Stimulated activated memory B cell treated with anti-CD40 and anti-IgM and Interleukin-4, amounts not matched to agents 10 μg/mL and 1 μg/mL and 100 μg/mL, for 72 hours (primary cell): Measurements from ENCODE around the gene MGAT5B.

Experiments
- ATAC-seq: fragments of 150-1000 bp; cut with Tn5 transposase; 2 replicates; pipeline ENCODE4 v1.10.0; 2021
- H3K27ac Mint-ChIP-seq: one replicate; pipeline ENCODE4 v1.8.0; 2022; ENCODE audit warnings: mild to moderate bottlenecking, mixed read lengths
- H3K27me3 Mint-ChIP-seq: one replicate; pipeline ENCODE4 v1.8.0; 2022; ENCODE audit warnings: mixed read lengths
- H3K36me3 Mint-ChIP-seq: one replicate; pipeline ENCODE4 v1.8.0; 2022; ENCODE audit warnings: mixed read lengths
- H3K4me1 Mint-ChIP-seq: one replicate; pipeline ENCODE4 v1.8.0; 2022; ENCODE audit warnings: mixed read lengths
- H3K4me3 Mint-ChIP-seq: one replicate; pipeline ENCODE4 v1.8.0; 2022; ENCODE audit warnings: mild to moderate bottlenecking, moderate library complexity, mixed read lengths
- H3K9me3 Mint-ChIP-seq: one replicate; pipeline ENCODE4 v1.8.0; 2022; ENCODE audit warnings: mixed read lengths

The MGAT5B gene

GRCh38 chr17:76932402-76933333 lies 64.5 kb downstream of the MGAT5B start:
- ATAC-seq, result peak; percentile 10
- no peaks in the 10 kb centered on the region for H3K4me1 Mint-ChIP-seq
- peaks cover 4% of the 10 kb centered on the region for H3K9me3 Mint-ChIP-seq
- no peak overlapping the region for H3K4me3 Mint-ChIP-seq
- H3K27me3 Mint-ChIP-seq, result peaks cover 71% of the 10 kb centered on the region
- H3K36me3 Mint-ChIP-seq, result no peaks in the 10 kb centered on the region
- no peak overlapping the region for H3K27ac Mint-ChIP-seq

DNA sequence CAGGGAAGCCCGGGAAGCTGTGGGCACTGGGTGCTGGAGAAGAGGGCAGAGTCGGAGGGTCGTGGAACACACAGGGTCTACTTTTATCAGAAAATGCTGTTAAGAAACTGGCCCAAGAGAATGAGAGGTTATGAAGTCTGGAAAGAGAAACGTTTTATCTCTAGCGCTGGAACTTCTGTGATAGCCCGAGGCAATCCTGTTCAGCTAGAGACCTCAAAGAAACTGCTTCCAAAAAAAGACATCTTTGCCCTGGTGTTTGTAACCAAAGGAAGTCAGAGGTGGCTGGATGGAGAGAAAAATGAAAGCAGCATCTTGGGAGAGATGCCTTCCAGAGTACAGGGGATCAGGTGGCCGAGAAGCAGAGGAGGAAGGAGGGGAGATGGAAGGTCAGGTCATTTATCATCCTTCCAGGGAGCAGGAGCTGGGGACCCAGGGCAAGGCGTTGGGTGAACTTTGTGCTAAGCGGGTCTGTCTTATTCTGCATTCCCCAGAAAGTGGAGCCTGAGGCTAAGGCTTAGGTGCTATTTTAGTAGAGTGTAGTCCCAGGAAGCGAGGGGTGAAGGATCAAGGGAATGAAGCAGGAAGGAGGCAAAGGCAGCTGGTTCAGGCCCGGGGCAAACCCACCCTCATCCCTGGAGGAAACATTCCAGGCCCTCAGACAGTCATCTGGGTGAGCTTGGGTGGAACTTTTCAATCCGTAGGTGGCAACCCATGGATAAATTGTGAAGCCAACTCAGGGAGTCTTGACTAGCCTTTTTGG lies 66.5 kb downstream of the MGAT5B start:
- peaks cover 59% of the 10 kb centered on the region for H3K27me3 Mint-ChIP-seq
- H3K4me3 Mint-ChIP-seq, result no peak overlapping the region
- H3K9me3 Mint-ChIP-seq, result peaks cover 4% of the 10 kb centered on the region
- ATAC-seq, result no peak
- no peaks in the 10 kb centered on the region for H3K36me3 Mint-ChIP-seq
- no peaks in the 10 kb centered on the region for H3K4me1 Mint-ChIP-seq
- no peak overlapping the region for H3K27ac Mint-ChIP-seq

DNA sequence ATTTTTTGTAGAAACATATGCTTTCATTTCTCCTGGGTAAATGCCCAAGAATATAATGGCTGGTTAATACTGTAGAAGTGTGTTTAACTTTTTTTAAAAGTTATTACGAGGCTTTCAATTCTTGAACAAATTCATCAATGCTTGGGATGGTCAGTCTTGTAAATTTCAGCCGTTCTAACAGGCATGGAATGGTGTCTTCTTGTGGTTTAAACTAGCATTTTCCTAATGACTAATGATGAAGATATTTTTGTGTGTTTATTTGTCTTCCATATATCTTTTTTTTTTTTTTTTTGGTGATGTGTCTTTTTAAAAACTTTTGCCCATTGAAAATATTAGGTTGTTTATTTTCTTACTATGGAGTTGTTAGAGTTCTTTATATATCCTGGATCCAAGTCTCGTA lies 67.1 kb downstream of the MGAT5B start:
- H3K4me3 Mint-ChIP-seq, result no peak overlapping the region
- no peak for ATAC-seq
- H3K4me1 Mint-ChIP-seq, result no peaks in the 10 kb centered on the region
- peaks cover 4% of the 10 kb centered on the region for H3K9me3 Mint-ChIP-seq
- H3K27ac Mint-ChIP-seq, result no peak overlapping the region
- H3K27me3 Mint-ChIP-seq, result peaks cover 55% of the 10 kb centered on the region
- no peaks in the 10 kb centered on the region for H3K36me3 Mint-ChIP-seq

GRCh38 chr17:76937238-76937637 lies 69.0 kb downstream of the MGAT5B start:
- Mint-ChIP-seq H3K27me3 (peaks cover 60% of the 10 kb centered on the region), H3K4me3 (no peak overlapping the region), H3K4me1 (no peaks in the 10 kb centered on the region), H3K36me3 (no peaks in the 10 kb centered on the region), H3K9me3 (peaks cover 4% of the 10 kb centered on the region), H3K27ac (no peak overlapping the region)
- ATAC-seq, result no peak

- H3K4me1 Mint-ChIP-seq, result no peaks in the 10 kb centered on the region
- H3K9me3 Mint-ChIP-seq, result peaks cover 4% of the 10 kb centered on the region
- no peaks in the 10 kb centered on the region for H3K36me3 Mint-ChIP-seq
- no peak for ATAC-seq
- no peak overlapping the region for H3K4me3 Mint-ChIP-seq
- H3K27me3 Mint-ChIP-seq, result peaks cover 64% of the 10 kb centered on the region
- H3K27ac Mint-ChIP-seq, result no peak overlapping the region
These were observed 69.8 kb downstream of the MGAT5B start for GRCh38 chr17:76938009-76938408.

- H3K4me3 Mint-ChIP-seq, result no peak overlapping the region
- no peaks in the 10 kb centered on the region for H3K4me1 Mint-ChIP-seq
- peaks cover 4% of the 10 kb centered on the region for H3K9me3 Mint-ChIP-seq
- ATAC-seq, result no peak
- no peak overlapping the region for H3K27ac Mint-ChIP-seq
- no peaks in the 10 kb centered on the region for H3K36me3 Mint-ChIP-seq
- peaks cover 67% of the 10 kb centered on the region for H3K27me3 Mint-ChIP-seq
These were observed 72.1 kb downstream of the MGAT5B start for GRCh38 chr17:76940295-76940694.

DNA sequence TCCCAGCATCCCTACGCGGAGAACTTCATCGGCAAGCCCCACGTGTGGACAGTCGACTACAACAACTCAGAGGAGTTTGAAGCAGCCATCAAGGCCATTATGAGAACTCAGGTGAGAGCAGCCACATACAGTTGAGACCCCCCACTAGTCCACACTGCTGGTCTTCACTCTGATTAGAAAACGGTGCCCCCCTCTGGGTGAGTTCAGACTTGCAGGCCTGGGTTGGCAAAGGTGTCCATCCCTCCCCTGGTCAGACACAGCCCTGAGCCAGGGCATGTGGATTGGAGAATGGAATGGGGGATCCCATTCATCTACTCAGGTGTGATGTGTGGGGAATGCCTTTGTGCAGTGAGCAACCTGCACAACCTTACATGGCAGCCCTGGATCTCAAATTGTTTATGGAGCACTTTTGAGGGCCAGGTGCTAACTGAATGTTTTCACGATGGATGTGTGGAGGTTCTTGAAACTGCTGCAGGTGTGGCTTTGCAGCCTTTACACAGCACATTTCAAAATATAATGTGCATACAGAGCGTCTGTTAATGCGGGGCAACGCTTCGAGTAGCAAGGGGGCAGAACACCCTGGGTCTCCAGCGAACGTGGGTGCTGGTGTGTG lies 72.6 kb downstream of the MGAT5B start:
- no peaks in the 10 kb centered on the region for H3K4me1 Mint-ChIP-seq
- no peak overlapping the region for H3K4me3 Mint-ChIP-seq
- peaks cover 67% of the 10 kb centered on the region for H3K27me3 Mint-ChIP-seq
- no peak overlapping the region for H3K27ac Mint-ChIP-seq
- ATAC-seq, result no peak
- no peaks in the 10 kb centered on the region for H3K36me3 Mint-ChIP-seq
- H3K9me3 Mint-ChIP-seq, result peaks cover 4% of the 10 kb centered on the region

GRCh38 chr17:76943202-76943601 lies 75.0 kb downstream of the MGAT5B start:
- no peak for ATAC-seq
- no peak overlapping the region for H3K4me3 Mint-ChIP-seq
- H3K27me3 Mint-ChIP-seq, result peaks cover 56% of the 10 kb centered on the region
- no peaks in the 10 kb centered on the region for H3K4me1 Mint-ChIP-seq
- no peaks in the 10 kb centered on the region for H3K9me3 Mint-ChIP-seq
- H3K36me3 Mint-ChIP-seq, result no peaks in the 10 kb centered on the region
- H3K27ac Mint-ChIP-seq, result no peak overlapping the region

- H3K36me3 Mint-ChIP-seq, result no peaks in the 10 kb centered on the region
- no peak overlapping the region for H3K4me3 Mint-ChIP-seq
- H3K27ac Mint-ChIP-seq, result no peak overlapping the region
- H3K27me3 Mint-ChIP-seq, result peaks cover 59% of the 10 kb centered on the region
- H3K4me1 Mint-ChIP-seq, result no peaks in the 10 kb centered on the region
- no peak for ATAC-seq
- no peaks in the 10 kb centered on the region for H3K9me3 Mint-ChIP-seq
These were observed 75.6 kb downstream of the MGAT5B start for GRCh38 chr17:76943781-76944213.

GRCh38 chr17:76944477-76944876 lies 76.3 kb downstream of the MGAT5B start:
- Mint-ChIP-seq H3K36me3 (no peaks in the 10 kb centered on the region), H3K27me3 (peaks cover 66% of the 10 kb centered on the region), H3K9me3 (no peaks in the 10 kb centered on the region), H3K27ac (no peak overlapping the region), H3K4me1 (no peaks in the 10 kb centered on the region), H3K4me3 (no peak overlapping the region)
- no peak for ATAC-seq

GRCh38 chr17:76946111-76946771 lies 78.0 kb downstream of the MGAT5B start:
- no peak overlapping the region for H3K4me3 Mint-ChIP-seq
- H3K27ac Mint-ChIP-seq, result no peak overlapping the region
- H3K9me3 Mint-ChIP-seq, result no peaks in the 10 kb centered on the region
- no peaks in the 10 kb centered on the region for H3K36me3 Mint-ChIP-seq
- peaks cover 61% of the 10 kb centered on the region for H3K27me3 Mint-ChIP-seq
- ATAC-seq, result no peak
- H3K4me1 Mint-ChIP-seq, result no peaks in the 10 kb centered on the region

- Mint-ChIP-seq H3K27me3 (peaks cover 56% of the 10 kb centered on the region), H3K4me1 (no peaks in the 10 kb centered on the region), H3K4me3 (no peak overlapping the region), H3K36me3 (no peaks in the 10 kb centered on the region), H3K9me3 (no peaks in the 10 kb centered on the region), H3K27ac (no peak overlapping the region)
- ATAC-seq, result no peak
These were observed 78.5 kb downstream of the MGAT5B start for GRCh38 chr17:76946772-76947135.

DNA sequence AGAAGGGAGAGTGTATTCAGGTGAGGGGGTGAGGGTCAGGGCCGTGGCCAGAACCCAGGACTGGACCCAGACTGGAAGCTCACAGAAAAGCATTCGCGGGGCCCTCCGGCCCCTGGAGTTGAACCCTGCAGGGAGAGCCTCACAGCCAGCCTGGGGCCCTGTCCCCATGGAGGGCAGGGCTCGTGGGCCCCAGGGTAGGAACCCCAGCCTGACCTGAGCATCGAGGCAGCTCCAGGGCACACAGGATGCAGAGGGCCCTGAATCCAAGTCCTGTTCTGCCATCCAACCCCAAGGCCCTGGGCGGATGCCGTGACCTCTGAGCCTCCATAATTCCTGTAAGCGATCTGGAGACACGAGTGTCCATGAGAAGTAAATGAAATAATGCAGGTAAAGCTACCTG lies 79.1 kb downstream of the MGAT5B start:
- no peak for ATAC-seq
- H3K36me3 Mint-ChIP-seq, result no peaks in the 10 kb centered on the region

DNA sequence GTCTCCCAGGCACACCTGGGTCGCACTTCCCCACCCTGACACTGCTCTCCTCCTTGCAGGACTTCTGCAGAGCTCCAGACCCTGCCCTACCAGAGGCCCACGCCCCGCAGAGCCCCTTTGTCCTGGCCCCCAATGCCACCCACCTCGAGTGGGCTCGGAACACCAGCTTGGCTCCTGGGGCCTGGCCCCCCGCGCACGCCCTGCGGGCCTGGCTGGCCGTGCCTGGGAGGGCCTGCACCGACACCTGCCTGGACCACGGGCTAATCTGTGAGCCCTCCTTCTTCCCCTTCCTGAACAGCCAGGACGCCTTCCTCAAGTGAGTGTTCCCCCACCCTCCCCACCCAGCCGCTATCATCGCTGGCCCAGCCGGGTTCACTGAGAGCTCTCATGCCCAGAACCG lies 79.6 kb downstream of the MGAT5B start:
- ATAC-seq, result no peak
- Mint-ChIP-seq H3K27ac (no peak overlapping the region), H3K4me1 (no peaks in the 10 kb centered on the region), H3K36me3 (no peaks in the 10 kb centered on the region), H3K27me3 (peaks cover 48% of the 10 kb centered on the region), H3K9me3 (no peaks in the 10 kb centered on the region), H3K4me3 (no peak overlapping the region)

More for the DNA sequence above, 79.1 kb downstream of the MGAT5B start:
- no peaks in the 10 kb centered on the region for H3K4me1 Mint-ChIP-seq
- H3K27ac Mint-ChIP-seq, result no peak overlapping the region
- H3K27me3 Mint-ChIP-seq, result peaks cover 50% of the 10 kb centered on the region
- H3K4me3 Mint-ChIP-seq, result no peak overlapping the region
- H3K9me3 Mint-ChIP-seq, result no peaks in the 10 kb centered on the region

- H3K36me3 Mint-ChIP-seq, result no peaks in the 10 kb centered on the region
- H3K4me1 Mint-ChIP-seq, result no peaks in the 10 kb centered on the region
- no peak overlapping the region for H3K27ac Mint-ChIP-seq
- H3K27me3 Mint-ChIP-seq, result peaks cover 42% of the 10 kb centered on the region
- H3K9me3 Mint-ChIP-seq, result no peaks in the 10 kb centered on the region
- H3K4me3 Mint-ChIP-seq, result no peak overlapping the region
- ATAC-seq, result no peak
These were observed 80.1 kb downstream of the MGAT5B start for GRCh38 chr17:76948301-76948700.
